ENCODE results near the gene XKR7. TPM values are rescaled to one million over a fixed set of nuclear protein-coding genes. Genes with fewer than 3 reads are reported as not detected.

Gene XKR7
- total and polyA plus RNA-seq, 2 donors (not counting 3 experiments of a cell fraction or from before 2014, with no cell fraction given), result 0.04 TPM; not detected in 1

DNA sequence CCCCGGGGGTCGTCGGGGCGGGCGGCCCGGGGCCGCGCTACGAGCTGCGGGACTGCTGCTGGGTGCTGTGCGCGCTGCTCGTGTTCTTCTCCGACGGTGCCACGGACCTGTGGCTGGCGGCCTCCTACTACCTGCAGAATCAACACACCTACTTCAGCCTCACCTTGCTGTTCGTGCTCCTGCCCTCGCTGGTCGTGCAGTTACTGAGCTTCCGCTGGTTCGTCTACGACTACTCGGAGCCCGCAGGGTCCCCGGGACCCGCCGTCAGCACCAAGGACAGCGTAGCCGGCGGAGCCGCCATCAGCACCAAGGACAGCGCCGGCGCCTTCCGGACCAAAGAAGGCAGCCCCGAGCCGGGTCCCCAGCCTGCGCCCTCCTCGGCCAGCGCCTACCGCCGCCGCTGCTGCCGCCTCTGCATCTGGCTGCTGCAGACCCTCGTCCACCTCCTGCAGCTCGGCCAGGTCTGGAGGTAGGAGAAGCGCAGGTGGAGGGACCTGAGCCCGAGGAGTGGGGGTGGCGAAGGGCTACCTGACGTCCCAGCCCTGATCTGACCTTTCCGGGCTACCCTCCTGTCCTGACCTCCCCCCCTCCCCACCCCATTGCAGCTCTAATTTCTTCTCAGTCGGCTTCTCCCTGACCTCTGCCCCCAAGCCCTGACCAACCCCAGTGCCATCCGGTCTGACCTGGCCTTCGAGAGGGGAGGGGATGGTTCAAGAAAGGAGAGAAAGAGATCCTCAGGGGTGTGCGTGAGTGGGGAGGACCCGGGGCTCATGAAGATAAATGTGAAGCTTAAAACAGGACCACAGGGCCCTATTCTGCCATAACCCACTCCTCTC, 558 bp downstream of the XKR7 start:
- DNase-seq (ENCODE audit: low read depth, low spot score) (peak; percentile 69), FAIRE-seq (peak; percentile 46)
- ChIA-PET POLR2A (no interaction called here), CTCF (interaction anchor here (1.0 to 1.7 kb wide), 4 partner anchors 16 to 122 kb away, joined by 3 to 13 read pairs (median 6); partner anchors contain the start of gene PDRG1)
- no TSS peak for BruUV-seq (replicated peaks)
- H3K79me2 ChIP-seq (ENCODE audit: control insufficient read depth, insufficient read depth, low read length), result no peaks in the 10 kb centered on the region
- H3K9ac ChIP-seq (replicated peaks; ENCODE audit: extremely low read depth, insufficient read depth, low read length), result no peak overlapping the region
- no peak overlapping the region for H2AFZ ChIP-seq (ENCODE audit: low read depth, low read length)
- H3K4me2 ChIP-seq (ENCODE audit: insufficient read depth, low read length), result no peak overlapping the region
- no peak overlapping the region for H3K27ac ChIP-seq (ENCODE audit: insufficient read depth, low read depth, low read length)
- no peaks in the 10 kb centered on the region for H3K9me3 ChIP-seq (replicated peaks; ENCODE audit: control insufficient read depth, insufficient read depth, low read length)
- H3K36me3 ChIP-seq (ENCODE audit: control insufficient read depth in 2 of 2, extremely low read depth in 1 of 2, insufficient read depth in 2 of 2, low read length in 2 of 2), result no peaks in the 10 kb centered on the region
- H3K4me1 ChIP-seq (ENCODE audit: control insufficient read depth, extremely low read depth, insufficient read depth, low read length), result no peaks in the 10 kb centered on the region
- peaks cover 24 to 25% of the 10 kb centered on the region in 2 experiments for H3K27me3 ChIP-seq (ENCODE audit: control insufficient read depth in 2 of 2, insufficient read depth in 2 of 2, low read length in 2 of 2)
- TF ChIP-seq MYC (IDR thresholded peaks at IDR 0.05; ENCODE audit: low read depth, low read length) (no peak), GATA2 (IDR thresholded peaks at IDR 0.05; ENCODE audit: insufficient read depth, insufficient read length, low read depth, low read length) (no peak), POLR2AphosphoS5 (IDR thresholded peaks at IDR 0.05; ENCODE audit: insufficient read depth, low read depth, low read length) (peak; percentile 57), FOS (IDR thresholded peaks at IDR 0.05; ENCODE audit: borderline replicate concordance, insufficient read depth, low read length) (no peak), EZH2 (IDR thresholded peaks at IDR 0.05; ENCODE audit: borderline replicate concordance, low read depth, low read length, severe bottlenecking) (peak; percentile 50)
- TF ChIP-seq, protein P1, sequence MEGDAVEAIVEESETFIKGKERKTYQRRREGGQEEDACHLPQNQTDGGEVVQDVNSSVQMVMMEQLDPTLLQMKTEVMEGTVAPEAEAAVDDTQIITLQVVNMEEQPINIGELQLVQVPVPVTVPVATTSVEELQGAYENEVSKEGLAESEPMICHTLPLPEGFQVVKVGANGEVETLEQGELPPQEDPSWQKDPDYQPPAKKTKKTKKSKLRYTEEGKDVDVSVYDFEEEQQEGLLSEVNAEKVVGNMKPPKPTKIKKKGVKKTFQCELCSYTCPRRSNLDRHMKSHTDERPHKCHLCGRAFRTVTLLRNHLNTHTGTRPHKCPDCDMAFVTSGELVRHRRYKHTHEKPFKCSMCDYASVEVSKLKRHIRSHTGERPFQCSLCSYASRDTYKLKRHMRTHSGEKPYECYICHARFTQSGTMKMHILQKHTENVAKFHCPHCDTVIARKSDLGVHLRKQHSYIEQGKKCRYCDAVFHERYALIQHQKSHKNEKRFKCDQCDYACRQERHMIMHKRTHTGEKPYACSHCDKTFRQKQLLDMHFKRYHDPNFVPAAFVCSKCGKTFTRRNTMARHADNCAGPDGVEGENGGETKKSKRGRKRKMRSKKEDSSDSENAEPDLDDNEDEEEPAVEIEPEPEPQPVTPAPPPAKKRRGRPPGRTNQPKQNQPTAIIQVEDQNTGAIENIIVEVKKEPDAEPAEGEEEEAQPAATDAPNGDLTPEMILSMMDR (IDR thresholded peaks at IDR 0.05; ENCODE audit: extremely low read depth in 1 of 2, insufficient read depth in 1 of 2, low read depth in 1 of 2, low read length in 2 of 2), result no peak
- intact Hi-C loops (cut with micrococcal nuclease), result loop anchor here (1.0 kb wide), 1 partner anchor 40 kb away; no protein-coding TSS in a partner anchor
- H4K20me1 ChIP-seq (replicated peaks; ENCODE audit: control insufficient read depth, extremely low read depth, insufficient read depth, low read length), result no peaks in the 10 kb centered on the region
- dilution Hi-C loops (cut with MboI; ENCODE audit: extremely low pct_ligation_motif_present, low sequenced_read_pairs), result no loop called here
- H3K4me3 ChIP-seq (replicated peaks in 1 of 3; ENCODE audit: insufficient read depth in 1 of 3, low read depth in 1 of 3, low read length in 3 of 3), result no peak overlapping the region
- H3K9me1 ChIP-seq (replicated peaks; ENCODE audit: control insufficient read depth, extremely low read depth, insufficient read depth, low read length), result no peaks in the 10 kb centered on the region
